ENCODE data around the gene WDR31. TPM values are rescaled to one million over a fixed set of nuclear protein-coding genes. Genes with fewer than 3 reads are reported as not detected.
"Not testable (repeated sequence)": the region's sequence is repeated elsewhere in the genome, so short reads cannot be mapped to it uniquely, and the experiment has no call there.

Gene WDR31
- total RNA-seq, 4 donors from 2014 or later = 0.60 to 2.0 (median 0.90) TPM

DNA sequence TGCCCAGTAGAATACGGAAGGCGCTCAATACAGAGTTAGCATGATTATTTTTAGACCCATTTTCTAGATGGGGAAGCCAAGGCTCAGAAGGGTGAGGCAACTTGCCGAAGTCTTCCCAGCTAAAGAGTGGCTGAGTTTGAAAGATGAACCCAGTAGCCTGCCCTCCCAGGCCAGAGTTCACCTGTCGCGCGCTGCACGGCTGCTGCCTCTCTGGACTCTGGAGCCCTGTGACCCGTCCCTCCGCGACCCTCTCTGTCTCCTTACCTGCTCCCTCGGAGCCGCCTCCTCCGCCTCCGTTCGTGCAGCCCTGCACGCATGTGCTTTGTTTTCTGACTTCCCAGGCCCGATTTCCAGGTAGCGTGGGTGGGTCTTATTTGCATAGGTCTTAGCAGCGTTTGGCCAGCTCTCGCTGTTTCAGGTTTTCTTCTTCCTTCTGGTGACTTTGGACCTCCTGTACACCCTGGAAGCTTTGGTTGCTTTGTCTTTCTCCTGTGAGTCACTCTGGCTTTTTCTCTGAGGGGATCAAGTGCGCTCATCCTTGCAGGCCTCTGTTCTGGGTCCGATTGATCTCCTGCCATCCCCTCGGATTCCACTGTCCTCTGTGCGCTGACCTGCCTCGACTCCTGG lies 37.2 kb downstream of the WDR31 start, which contains the start of gene RNF183:
RNF183 (minus strand) TSS at position 585 of the 627 bp plus-strand sequence. CDS start 5,192 bp downstream, outside the sequence.
- TF ChIP-seq, protein P1, sequence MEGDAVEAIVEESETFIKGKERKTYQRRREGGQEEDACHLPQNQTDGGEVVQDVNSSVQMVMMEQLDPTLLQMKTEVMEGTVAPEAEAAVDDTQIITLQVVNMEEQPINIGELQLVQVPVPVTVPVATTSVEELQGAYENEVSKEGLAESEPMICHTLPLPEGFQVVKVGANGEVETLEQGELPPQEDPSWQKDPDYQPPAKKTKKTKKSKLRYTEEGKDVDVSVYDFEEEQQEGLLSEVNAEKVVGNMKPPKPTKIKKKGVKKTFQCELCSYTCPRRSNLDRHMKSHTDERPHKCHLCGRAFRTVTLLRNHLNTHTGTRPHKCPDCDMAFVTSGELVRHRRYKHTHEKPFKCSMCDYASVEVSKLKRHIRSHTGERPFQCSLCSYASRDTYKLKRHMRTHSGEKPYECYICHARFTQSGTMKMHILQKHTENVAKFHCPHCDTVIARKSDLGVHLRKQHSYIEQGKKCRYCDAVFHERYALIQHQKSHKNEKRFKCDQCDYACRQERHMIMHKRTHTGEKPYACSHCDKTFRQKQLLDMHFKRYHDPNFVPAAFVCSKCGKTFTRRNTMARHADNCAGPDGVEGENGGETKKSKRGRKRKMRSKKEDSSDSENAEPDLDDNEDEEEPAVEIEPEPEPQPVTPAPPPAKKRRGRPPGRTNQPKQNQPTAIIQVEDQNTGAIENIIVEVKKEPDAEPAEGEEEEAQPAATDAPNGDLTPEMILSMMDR (IDR thresholded peaks at IDR 0.05) = no peak
- ATAC-seq (ENCODE audit: low FRiP score) (no peak), DNase-seq (ENCODE audit: low spot score) (no peak)

DNA sequence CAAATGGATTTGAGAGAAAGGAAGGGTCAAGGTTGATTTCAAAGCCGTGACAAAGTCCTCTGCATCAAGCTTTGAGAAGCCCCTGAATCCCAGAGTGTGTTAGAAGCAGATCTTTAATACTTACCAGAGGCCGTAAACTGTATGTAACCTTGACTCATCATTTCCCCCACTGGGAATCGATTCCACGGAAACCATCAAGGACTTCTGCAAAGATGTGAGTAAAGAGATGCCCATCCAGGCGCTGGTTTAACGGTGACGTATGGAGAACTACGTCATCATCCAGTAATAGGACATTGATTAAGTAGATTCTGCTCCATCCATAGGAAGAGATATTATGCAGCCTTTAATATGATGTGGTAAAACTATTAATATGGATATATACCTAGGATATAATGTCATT lies 38.5 kb downstream of the WDR31 start:
- no peak for DNase-seq (ENCODE audit: low spot score)
- ATAC-seq (ENCODE audit: low FRiP score) = no peak
- TF ChIP-seq, protein P1 (IDR thresholded peaks at IDR 0.05) = no peak

DNA sequence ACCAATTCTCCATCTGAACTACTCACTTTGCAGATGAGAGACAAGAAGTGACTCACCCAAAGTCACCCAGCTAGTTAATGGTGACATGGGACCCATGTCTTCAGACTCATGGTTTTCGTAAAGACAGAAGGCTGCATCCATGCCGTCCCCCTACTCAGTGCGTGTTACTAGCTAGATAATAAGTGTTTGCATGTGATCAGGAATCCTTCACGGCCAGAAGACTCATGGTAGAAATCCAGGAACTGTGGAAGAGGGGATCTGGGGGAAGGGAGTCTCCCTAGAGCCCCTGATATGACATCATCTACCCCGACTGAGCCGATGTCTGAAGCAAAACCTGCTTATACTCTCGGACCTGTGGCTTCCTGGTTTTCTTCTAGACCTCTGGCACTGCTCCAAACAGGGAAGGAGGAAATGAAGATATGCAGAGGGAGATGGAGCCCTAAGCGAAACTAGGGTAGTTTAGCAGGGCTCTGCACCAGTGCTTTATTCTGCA lies 40.2 kb downstream of the WDR31 start:
- DNase-seq (ENCODE audit: low spot score) (no peak), ATAC-seq (ENCODE audit: low FRiP score) (no peak)
- TF ChIP-seq, protein P1 (IDR thresholded peaks at IDR 0.05) = no peak

DNA sequence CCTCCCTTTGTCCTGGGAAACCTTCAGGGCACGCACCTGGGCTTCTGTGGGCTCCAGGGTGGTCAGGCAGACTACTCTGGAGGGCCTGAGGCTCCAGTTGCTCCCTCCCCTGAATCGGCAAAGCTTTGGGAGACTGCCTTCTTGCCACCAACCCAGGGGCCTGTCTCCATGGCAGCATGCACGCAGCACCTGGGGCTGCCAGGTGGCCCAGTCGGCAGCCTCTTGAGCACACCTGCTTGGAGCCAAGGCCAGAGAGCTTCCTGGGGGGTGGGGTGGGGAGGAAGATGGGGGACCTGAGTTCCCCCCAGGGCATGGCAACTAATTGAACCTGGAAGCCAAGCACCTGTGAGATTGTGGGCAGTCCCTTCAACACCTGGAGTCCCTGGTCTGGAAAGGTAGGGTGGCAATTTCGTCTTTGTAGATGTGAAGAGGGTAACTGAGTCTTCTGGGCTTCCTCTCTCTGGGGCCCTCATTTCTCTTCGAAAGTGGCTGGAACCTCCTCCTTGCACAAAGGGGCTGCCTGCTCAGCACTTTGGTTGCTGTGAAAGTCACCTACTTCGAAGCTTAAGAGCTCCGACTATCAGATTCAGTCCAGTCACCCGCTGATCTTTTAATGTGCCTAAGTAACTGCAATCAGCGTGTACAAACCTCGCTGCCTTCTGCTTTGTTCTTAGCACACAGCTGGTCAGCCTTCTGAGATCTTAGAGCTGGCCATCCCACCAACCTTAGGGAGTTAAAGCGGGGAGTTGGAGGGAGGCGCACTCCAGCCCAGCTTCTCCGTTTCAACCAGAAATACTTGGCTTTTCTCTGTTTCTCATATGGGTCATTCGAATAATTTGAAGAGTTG lies 40.9 kb downstream of the WDR31 start:
- TF ChIP-seq, protein P1 (IDR thresholded peaks at IDR 0.05) = no peak
- no peak for ATAC-seq (ENCODE audit: low FRiP score)

DNA sequence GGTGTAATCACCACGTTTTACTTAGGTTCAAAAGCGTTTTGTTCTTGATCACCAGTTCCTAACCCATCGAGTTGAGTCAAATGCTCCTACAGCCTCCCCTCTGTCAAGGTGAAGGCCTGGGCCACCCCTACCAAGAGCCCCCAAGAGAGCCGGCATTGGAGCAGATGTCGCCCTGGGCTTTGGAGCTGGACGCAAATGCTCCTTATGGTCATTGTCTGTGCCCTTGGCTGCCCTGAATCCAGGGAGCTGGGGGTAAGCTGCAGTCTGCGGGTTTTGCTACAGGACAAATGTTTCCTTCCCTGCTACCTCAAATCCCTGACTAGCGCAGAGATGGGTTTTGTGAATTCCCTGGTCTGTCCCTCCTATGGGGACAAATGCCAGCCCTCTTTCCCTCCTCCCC lies 41.8 kb downstream of the WDR31 start:
- TF ChIP-seq, protein P1 (IDR thresholded peaks at IDR 0.05) = no peak
- ATAC-seq (ENCODE audit: low FRiP score) = no peak
- no peak for DNase-seq (ENCODE audit: low spot score)

More for the DNA sequence above, 40.9 kb downstream of the WDR31 start:
- no peak for DNase-seq (ENCODE audit: low spot score)

DNA sequence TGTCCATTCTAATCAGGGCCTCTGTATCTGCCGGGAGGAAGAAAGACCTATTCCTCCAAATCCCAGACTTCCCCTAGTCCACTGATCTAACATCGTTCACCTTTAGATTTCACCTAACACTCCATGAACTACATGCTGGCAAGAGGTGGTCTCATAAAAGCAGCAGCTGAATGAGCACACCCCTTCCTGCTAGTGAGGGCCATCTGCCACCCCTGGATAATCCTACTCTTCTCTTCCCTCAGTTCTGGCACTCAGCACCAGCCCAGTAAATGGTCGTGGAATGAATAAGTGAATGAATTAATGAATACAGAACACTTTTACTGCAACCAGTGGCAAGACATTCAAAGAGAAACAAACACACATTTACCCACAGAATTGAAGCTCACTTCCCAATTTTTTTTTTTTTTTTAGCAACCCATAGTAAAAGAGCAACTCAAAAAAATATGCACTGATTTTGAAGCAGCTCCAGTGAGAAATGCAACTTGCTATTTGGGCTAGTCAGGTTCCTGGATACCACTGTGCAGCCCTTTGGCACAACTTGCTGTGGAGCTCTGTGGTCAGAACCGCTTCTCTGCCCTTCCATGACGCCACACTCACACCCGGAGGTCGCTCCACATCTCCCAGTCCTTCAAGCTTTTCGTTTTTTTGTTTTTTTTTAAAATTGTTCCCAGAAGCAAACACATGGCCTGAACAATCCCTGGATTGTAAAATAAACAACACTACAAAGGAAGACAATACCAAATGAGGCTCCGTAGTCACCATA lies 43.1 kb downstream of the WDR31 start:
- ATAC-seq (ENCODE audit: low FRiP score) = no peak
- no peak for DNase-seq (ENCODE audit: low spot score)

DNA sequence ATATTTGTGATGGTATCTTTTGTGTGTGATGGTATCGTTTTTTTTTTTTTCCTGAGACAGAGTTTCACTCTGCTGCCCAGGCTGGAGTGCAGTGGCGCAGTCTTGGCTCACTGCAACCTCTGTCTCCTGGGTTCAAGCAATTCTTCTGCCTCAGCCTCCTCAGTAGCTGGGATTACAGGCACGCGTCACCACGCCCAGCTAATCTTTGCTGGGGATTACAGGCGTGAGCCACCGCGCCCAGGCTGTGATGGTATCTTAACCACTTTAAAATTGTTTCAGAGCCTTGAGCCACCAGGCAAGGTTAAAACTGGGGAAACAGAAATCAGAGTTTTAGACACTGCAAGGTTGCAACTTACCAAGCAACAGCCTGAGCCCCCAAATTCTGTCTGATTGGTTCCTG lies 43.8 kb downstream of the WDR31 start:
- DNase-seq (ENCODE audit: low spot score); ATAC-seq (ENCODE audit: low FRiP score): not testable (repeated sequence)

More for the DNA sequence above, 43.1 kb downstream of the WDR31 start:
- TF ChIP-seq, protein P1 (IDR thresholded peaks at IDR 0.05) = no peak

All from omental fat pad (tissue), 4 donors.